ENCODE results near the gene ARHGAP26. TPM values are rescaled to one million over a fixed set of nuclear protein-coding genes. Genes with fewer than 3 reads are reported as not detected.

ARHGAP26 gene
- total and polyA plus RNA-seq, 4 experiments from 2014 or later = 2.0 to 22.7 (median 17.3) TPM

DNA sequence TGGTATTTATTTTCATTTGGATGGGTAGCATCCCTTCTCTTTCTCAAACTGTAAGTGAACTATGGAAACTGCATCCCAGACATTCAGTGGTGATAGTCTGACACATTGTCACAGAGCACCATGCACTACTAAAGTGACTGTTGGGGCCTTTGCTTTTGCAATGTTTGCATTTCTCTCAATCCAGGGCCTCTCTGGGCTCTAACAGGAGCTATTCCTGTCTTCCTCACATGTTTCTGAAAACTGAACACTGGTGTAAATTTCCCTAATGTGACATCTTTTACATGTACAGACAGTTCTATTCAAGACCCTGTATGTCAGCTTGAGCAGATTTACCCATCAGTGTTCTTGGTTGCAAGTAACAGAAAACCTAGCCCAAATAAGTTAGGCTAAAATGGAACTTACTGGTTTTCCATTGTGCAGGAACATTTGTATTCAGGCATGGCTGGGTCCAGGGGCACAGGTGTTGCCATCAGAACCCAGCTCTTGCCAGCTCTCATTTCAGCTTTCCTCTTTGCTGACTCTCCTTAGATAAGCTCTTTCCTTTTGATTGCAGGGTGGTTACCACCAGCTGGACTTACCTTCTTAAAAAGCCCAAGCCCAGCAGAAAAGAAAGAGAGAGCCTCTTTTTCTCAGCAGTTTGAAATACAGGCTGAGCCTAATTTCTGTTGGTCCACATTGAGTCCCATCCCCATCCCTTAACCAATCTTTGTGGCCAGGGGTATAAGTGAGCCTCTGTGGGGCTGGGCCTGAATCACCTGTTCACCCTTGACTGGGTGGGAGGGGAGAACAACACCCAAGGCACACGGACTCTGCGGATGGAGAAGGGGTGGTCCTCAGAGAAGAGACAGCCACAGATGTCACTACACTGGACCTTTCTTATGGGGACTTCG is 399.0 kb downstream of the ARHGAP26 start:
- Mint-ChIP-seq H3K9me3 (no peaks in the 10 kb centered on the region), H3K27ac (no peak overlapping the region), H3K4me3 (no peak overlapping the region), H3K4me1 (peaks cover 0 to 5% (median under 1%) of the 10 kb centered on the region in 4 donors), H3K27me3 (no peaks in the 10 kb centered on the region), H3K36me3 (peaks cover 2 to 10% of the 10 kb centered on the region in 2 donors)
- ChIA-PET POLR2A (ENCODE audit: partially characterized antibody) (no interaction called here), CTCF (ENCODE audit: partially characterized antibody) (no interaction called here)
- Histone ChIP-seq H3K9me3 (ENCODE audit: control insufficient read depth in 1 of 2, low read length in 2 of 2) (no peaks in the 10 kb centered on the region), H3K27ac (ENCODE audit: low read depth, low read length) (no peak overlapping the region), H3K36me3 (ENCODE audit: insufficient read depth, low read length) (no peaks in the 10 kb centered on the region), H3K4me3 (ENCODE audit: low read length in 2 of 2) (no peak overlapping the region), H3K27me3 (ENCODE audit: insufficient read depth, low read length) (no peaks in the 10 kb centered on the region), H3K4me1 (ENCODE audit: insufficient read depth, low read length) (no peaks in the 10 kb centered on the region)
- DNase-seq = no peak
- intact Hi-C loops (cut with micrococcal nuclease) = no loop called here

DNA sequence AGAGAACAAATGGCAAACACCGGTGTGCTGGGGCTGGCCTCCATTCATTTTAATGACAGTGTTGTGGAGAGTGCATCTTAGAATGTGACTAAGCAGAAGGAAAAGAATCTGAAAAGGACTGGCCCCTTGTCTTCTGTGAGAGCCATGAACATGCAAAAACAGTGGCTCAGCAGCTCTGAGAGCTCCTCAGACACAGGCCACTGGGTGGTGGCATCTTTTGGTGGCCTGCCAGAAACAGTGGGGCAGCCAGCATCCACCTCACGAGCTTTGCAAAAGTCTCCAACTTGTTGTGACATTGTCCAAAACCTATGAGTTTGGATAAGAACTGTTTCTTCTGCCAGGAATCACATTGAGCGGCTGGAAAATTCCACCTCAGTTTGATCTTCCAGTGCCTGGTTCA is 399.9 kb downstream of the ARHGAP26 start:
- H3K9me3 ChIP-seq (ENCODE audit: control insufficient read depth in 1 of 2, low read length in 2 of 2) = no peaks in the 10 kb centered on the region
- peaks cover 0 to 1% (median 0%) of the 10 kb centered on the region in 4 donors for H3K4me1 Mint-ChIP-seq
- no peaks in the 10 kb centered on the region for H3K36me3 ChIP-seq (ENCODE audit: insufficient read depth, low read length)
- H3K9me3 Mint-ChIP-seq = no peaks in the 10 kb centered on the region
- DNase-seq = no peak
- H3K27ac Mint-ChIP-seq = no peak overlapping the region
- intact Hi-C loops (cut with micrococcal nuclease) = no loop called here
- H3K4me3 ChIP-seq (ENCODE audit: low read length in 2 of 2) = no peak overlapping the region
- no peaks in the 10 kb centered on the region for H3K4me1 ChIP-seq (ENCODE audit: insufficient read depth, low read length)
- H3K27me3 ChIP-seq (ENCODE audit: insufficient read depth, low read length) = no peaks in the 10 kb centered on the region
- H3K36me3 Mint-ChIP-seq = peaks cover 2 to 10% of the 10 kb centered on the region in 2 donors
- CTCF ChIA-PET (ENCODE audit: partially characterized antibody) = no interaction called here
- POLR2A ChIA-PET (ENCODE audit: partially characterized antibody) = no interaction called here
- H3K4me3 Mint-ChIP-seq = no peak overlapping the region
- H3K27me3 Mint-ChIP-seq = no peaks in the 10 kb centered on the region
- no peak overlapping the region for H3K27ac ChIP-seq (ENCODE audit: low read depth, low read length)

DNA sequence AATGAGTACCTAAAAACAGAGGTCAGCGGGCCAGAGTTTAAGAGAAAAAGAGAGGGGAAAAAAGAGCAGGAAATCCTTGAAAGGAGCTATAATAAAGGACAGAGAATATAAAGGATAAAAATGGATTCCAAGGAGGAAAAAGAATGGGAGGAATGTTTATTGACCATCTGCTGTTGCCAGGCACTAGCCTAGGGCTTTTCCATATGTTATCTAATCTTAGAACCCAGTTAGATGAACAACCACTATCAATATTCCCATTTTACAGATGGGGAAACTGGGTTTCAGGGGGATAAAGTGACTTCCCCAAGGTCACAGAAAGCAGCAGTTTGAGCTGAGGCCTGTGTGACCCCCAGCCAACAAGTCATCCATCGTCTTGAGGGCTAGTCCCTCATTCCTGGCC is 400.8 kb downstream of the ARHGAP26 start:
- H3K36me3 Mint-ChIP-seq = peaks cover 2 to 10% of the 10 kb centered on the region in 2 donors
- H3K4me1 Mint-ChIP-seq = peaks cover 0 to 1% (median 0%) of the 10 kb centered on the region in 4 donors
- ChIA-PET CTCF (ENCODE audit: partially characterized antibody) (no interaction called here), POLR2A (ENCODE audit: partially characterized antibody) (no interaction called here)
- intact Hi-C loops (cut with micrococcal nuclease) = no loop called here
- H3K36me3 ChIP-seq (ENCODE audit: insufficient read depth, low read length) = no peaks in the 10 kb centered on the region
- no peak for DNase-seq
- no peaks in the 10 kb centered on the region for H3K4me1 ChIP-seq (ENCODE audit: insufficient read depth, low read length)
- no peaks in the 10 kb centered on the region for H3K9me3 ChIP-seq (ENCODE audit: control insufficient read depth in 1 of 2, low read length in 2 of 2)
- H3K9me3 Mint-ChIP-seq = no peaks in the 10 kb centered on the region
- H3K27ac ChIP-seq (ENCODE audit: low read depth, low read length) = no peak overlapping the region
- no peak overlapping the region for H3K27ac Mint-ChIP-seq
- H3K4me3 Mint-ChIP-seq = no peak overlapping the region
- H3K4me3 ChIP-seq (ENCODE audit: low read length in 2 of 2) = no peak overlapping the region
- H3K27me3 ChIP-seq (ENCODE audit: insufficient read depth, low read length) = no peaks in the 10 kb centered on the region
- H3K27me3 Mint-ChIP-seq = no peaks in the 10 kb centered on the region

DNA sequence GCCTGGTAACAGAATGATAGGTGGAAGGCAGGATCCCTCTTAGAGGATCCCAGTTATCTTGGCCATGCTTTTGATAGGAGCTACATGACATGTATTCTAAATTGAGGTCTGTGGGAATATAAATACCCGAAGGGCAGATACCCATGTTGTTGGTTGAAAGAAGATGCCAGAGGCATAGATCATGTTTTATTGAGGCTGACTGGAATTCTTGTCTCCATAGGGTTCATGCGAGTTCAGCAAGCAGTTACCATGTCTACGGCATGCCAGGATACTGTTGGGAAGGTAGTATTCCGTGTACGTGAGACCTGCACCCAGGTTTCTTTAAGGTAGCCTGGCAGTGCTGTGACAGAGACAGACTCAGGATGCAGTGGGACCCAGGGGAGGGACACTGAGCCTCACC is 402.6 kb downstream of the ARHGAP26 start:
- Histone ChIP-seq H3K4me1 (ENCODE audit: insufficient read depth, low read length) (no peaks in the 10 kb centered on the region), H3K4me3 (ENCODE audit: low read length in 2 of 2) (no peak overlapping the region), H3K36me3 (ENCODE audit: insufficient read depth, low read length) (no peaks in the 10 kb centered on the region), H3K27ac (ENCODE audit: low read depth, low read length) (no peak overlapping the region), H3K9me3 (ENCODE audit: control insufficient read depth in 1 of 2, low read length in 2 of 2) (no peaks in the 10 kb centered on the region), H3K27me3 (ENCODE audit: insufficient read depth, low read length) (no peaks in the 10 kb centered on the region)
- intact Hi-C loops (cut with micrococcal nuclease) = no loop called here
- Mint-ChIP-seq H3K4me1 (peaks cover 0 to 1% (median 0%) of the 10 kb centered on the region in 4 donors), H3K36me3 (peaks cover 2 to 7% of the 10 kb centered on the region in 2 donors), H3K4me3 (no peak overlapping the region), H3K9me3 (no peaks in the 10 kb centered on the region), H3K27ac (no peak overlapping the region), H3K27me3 (no peaks in the 10 kb centered on the region)
- no peak for DNase-seq
- CTCF ChIA-PET (ENCODE audit: partially characterized antibody) = no interaction called here
- POLR2A ChIA-PET (ENCODE audit: partially characterized antibody) = no interaction called here

DNA sequence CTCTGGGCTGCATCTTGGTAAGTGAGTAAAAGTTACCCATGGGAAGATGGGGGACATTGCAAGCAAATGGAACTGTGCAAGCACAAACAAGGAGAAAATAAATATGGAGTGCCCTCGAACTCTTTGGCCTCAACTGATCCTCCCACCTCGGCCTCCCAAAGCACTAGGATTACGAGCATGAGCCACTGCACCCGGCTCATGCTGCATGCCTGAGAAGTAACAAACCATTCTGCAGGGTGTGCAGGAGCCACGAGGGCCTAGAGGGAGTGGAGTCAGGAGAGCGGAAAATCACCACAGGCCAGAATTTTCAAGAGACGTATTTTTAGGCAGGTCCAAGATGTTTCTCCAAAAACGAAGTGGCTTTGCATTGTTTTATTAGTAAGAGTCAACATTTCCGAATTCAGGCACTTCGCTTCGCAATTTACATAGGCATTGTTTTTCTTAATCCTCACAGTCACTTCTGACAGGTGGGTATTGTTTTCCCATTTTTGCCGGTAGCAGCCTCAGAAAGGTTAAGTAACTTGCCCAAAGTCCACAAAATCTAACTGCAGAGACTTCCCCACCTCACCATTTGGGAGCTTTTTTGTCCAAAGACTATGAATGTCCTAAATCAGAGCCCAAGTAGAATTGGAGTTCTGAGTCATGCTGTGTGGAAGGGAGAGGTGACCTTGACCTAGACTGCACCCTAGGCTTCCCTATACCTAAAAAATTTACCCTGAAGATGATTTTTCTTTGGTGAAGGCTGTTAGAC is 403.1 kb downstream of the ARHGAP26 start:
- ChIA-PET CTCF (ENCODE audit: partially characterized antibody) (no interaction called here), POLR2A (ENCODE audit: partially characterized antibody) (no interaction called here)
- H3K27me3 Mint-ChIP-seq = no peaks in the 10 kb centered on the region
- Histone ChIP-seq H3K4me1 (ENCODE audit: insufficient read depth, low read length) (no peaks in the 10 kb centered on the region), H3K9me3 (ENCODE audit: control insufficient read depth in 1 of 2, low read length in 2 of 2) (no peaks in the 10 kb centered on the region), H3K36me3 (ENCODE audit: insufficient read depth, low read length) (no peaks in the 10 kb centered on the region), H3K27me3 (ENCODE audit: insufficient read depth, low read length) (no peaks in the 10 kb centered on the region), H3K4me3 (ENCODE audit: low read length in 2 of 2) (no peak overlapping the region), H3K27ac (ENCODE audit: low read depth, low read length) (no peak overlapping the region)
- H3K4me3 Mint-ChIP-seq = no peak overlapping the region
- peaks cover 2 to 7% of the 10 kb centered on the region in 2 donors for H3K36me3 Mint-ChIP-seq
- H3K27ac Mint-ChIP-seq = peak overlapping the region in 1 of 7 donors; percentile 14
- H3K4me1 Mint-ChIP-seq = peaks cover 0 to 1% (median 0%) of the 10 kb centered on the region in 4 donors
- intact Hi-C loops (cut with micrococcal nuclease) = no loop called here
- no peaks in the 10 kb centered on the region for H3K9me3 Mint-ChIP-seq
- no peak for DNase-seq

DNA sequence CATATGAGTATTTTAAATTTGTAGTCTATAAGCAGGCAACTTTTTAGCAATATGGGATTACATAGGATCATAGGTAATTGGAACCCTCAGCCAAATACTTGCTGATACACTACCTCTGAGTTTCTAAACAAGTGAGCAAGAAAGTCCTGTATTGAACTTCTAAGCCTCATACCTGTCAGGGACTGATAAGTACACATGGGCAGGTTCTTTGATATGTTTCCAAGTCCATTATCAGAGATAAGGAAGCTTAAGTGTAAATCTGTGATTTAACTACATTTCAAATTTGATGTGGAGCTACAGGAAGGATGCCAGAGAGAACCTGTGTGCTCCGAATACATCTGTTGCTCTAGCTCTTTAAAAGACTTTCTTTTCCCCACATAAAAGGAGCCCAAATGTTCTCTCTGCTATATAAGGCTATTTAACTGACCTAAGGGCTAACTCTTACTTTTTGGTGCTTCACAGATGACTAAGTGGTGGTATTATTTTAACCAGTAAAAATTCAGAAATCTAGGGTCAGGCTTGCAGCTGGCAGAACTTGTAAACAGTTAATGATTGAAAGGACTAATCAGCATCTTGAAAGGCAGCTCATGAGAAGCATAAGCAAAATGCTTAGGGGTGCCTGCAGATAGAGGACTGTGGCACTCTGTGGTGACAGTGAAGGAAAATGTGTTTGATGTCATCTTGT is 404.7 kb downstream of the ARHGAP26 start:
- Mint-ChIP-seq H3K9me3 (no peaks in the 10 kb centered on the region), H3K36me3 (peaks cover 3 to 14% of the 10 kb centered on the region in 2 donors), H3K4me1 (peaks cover 0 to 1% (median 0%) of the 10 kb centered on the region in 4 donors), H3K27ac (peak overlapping the region in 1 of 7 donors; percentile 8), H3K27me3 (no peaks in the 10 kb centered on the region), H3K4me3 (no peak overlapping the region)
- no peaks in the 10 kb centered on the region for H3K9me3 ChIP-seq (ENCODE audit: control insufficient read depth in 1 of 2, low read length in 2 of 2)
- H3K27me3 ChIP-seq (ENCODE audit: insufficient read depth, low read length) = no peaks in the 10 kb centered on the region
- DNase-seq = no peak
- H3K4me1 ChIP-seq (ENCODE audit: insufficient read depth, low read length) = no peaks in the 10 kb centered on the region
- intact Hi-C loops (cut with micrococcal nuclease) = no loop called here
- H3K4me3 ChIP-seq (ENCODE audit: low read length in 2 of 2) = no peak overlapping the region
- CTCF ChIA-PET (ENCODE audit: partially characterized antibody) = no interaction called here
- POLR2A ChIA-PET (ENCODE audit: partially characterized antibody) = no interaction called here
- no peaks in the 10 kb centered on the region for H3K36me3 ChIP-seq (ENCODE audit: insufficient read depth, low read length)
- no peak overlapping the region for H3K27ac ChIP-seq (ENCODE audit: low read depth, low read length)

DNA sequence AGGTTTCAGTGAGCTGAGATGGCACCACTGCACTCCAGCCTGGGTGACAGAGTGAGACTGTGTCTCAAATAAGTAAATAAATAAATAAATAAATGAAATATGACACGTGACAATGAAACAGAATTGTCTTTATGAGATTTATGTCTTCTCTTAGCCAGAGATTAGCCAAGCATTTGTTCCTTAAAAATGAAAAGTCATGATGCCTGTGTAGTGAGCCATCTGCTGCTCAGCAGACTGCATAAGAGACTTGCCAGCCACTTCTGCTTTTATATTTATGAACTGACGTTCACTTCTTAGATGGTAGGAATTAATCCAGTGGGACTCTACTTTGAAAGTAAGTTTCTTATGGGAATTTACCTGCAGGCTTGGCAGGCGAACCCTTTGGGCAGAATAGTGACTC is 405.9 kb downstream of the ARHGAP26 start:
- no peak overlapping the region for H3K4me3 ChIP-seq (ENCODE audit: low read length in 2 of 2)
- DNase-seq = no peak
- Mint-ChIP-seq H3K4me3 (no peak overlapping the region), H3K9me3 (no peaks in the 10 kb centered on the region), H3K27me3 (no peaks in the 10 kb centered on the region), H3K27ac (no peak overlapping the region), H3K4me1 (peaks cover 5 to 9% (median 6%) of the 10 kb centered on the region in 4 donors), H3K36me3 (peaks cover 3 to 23% of the 10 kb centered on the region in 2 donors)
- no peaks in the 10 kb centered on the region for H3K4me1 ChIP-seq (ENCODE audit: insufficient read depth, low read length)
- H3K27me3 ChIP-seq (ENCODE audit: insufficient read depth, low read length) = no peaks in the 10 kb centered on the region
- ChIA-PET POLR2A (ENCODE audit: partially characterized antibody) (no interaction called here), CTCF (ENCODE audit: partially characterized antibody) (no interaction called here)
- H3K27ac ChIP-seq (ENCODE audit: low read depth, low read length) = no peak overlapping the region
- intact Hi-C loops (cut with micrococcal nuclease) = no loop called here
- no peaks in the 10 kb centered on the region for H3K9me3 ChIP-seq (ENCODE audit: control insufficient read depth in 1 of 2, low read length in 2 of 2)
- H3K36me3 ChIP-seq (ENCODE audit: insufficient read depth, low read length) = no peaks in the 10 kb centered on the region
